Gastrocnemius medialis (tissue), 4 donors: ENCODE results near the gene DTYMK.

ENCODE experiments used
- POLR2A ChIP-seq, 2 donors: fragments of 450-650 bp; IDR thresholded peaks; one replicate each; pipeline ENCODE4 v1.6.1; 2017; ENCODE audit warnings: antibody characterized with exemption in 2 of 2, mild to moderate bottlenecking in 2 of 2, moderate library complexity in 2 of 2
- TF ChIP-seq, protein P1 (sequence below), 5 experiments: fragments of 450-650 bp in 3 of 5; fragments of 200-600 bp in 2 of 5; sonication (generic) in 2 of 5; IDR thresholded peaks in 4 of 5; conservative IDR thresholded peaks in 1 of 5; 1 replicate in 4 of 5; 2 replicates in 1 of 5; pipeline ENCODE4 v1.5.1; 2016 to 2019; ENCODE audit warnings: antibody characterized with exemption in 5 of 5, mild to moderate bottlenecking in 3 of 5, moderate library complexity in 3 of 5

DNA sequence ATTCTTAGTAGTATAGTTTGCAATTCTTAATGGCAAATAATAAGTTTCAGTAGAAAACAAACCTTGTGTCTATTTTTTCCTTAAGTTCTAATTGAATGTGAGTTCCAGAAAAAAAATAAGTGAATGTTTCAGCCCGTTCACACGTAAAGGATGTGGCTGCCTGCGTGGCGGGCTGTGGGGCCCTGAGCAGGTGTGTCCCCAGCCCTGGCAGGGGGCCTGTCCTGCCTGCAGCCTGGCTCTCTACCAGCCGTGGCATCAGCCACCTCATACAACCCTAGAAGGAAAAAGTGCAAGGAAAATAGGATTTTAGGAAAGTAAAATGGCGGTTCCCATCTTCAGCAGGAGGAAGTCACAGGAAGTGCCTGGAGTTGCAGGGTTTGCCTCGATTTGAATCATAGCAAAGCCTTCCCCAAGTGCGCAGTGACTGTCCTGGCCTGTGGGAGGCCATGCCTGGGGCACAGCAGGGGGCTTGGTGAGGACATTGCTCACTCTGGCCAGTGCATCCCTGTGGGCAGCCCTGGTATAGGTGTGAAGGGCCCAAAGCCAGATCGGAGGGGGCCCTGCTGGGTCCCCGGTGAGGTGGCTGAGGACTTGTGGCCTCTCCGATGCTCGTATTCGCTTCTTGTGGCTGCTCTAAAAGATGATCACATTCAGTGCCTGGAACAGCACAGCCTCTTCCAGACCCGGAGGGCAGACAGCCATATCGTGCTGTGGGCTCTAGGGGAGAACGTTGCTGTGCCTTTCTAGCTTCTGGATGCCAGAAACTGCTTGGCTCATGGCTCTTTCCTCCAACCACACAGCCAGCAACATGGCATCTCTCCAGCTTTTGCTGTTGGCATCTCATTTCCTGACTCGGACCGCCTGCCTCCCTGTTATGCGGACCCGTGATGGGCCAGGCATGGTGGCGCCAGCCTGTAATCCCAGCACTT, 12.6 kb downstream of the DTYMK start:
- TF ChIP-seq POLR2A (IDR thresholded peaks at IDR 0.05): no peak
- TF ChIP-seq, protein P1, sequence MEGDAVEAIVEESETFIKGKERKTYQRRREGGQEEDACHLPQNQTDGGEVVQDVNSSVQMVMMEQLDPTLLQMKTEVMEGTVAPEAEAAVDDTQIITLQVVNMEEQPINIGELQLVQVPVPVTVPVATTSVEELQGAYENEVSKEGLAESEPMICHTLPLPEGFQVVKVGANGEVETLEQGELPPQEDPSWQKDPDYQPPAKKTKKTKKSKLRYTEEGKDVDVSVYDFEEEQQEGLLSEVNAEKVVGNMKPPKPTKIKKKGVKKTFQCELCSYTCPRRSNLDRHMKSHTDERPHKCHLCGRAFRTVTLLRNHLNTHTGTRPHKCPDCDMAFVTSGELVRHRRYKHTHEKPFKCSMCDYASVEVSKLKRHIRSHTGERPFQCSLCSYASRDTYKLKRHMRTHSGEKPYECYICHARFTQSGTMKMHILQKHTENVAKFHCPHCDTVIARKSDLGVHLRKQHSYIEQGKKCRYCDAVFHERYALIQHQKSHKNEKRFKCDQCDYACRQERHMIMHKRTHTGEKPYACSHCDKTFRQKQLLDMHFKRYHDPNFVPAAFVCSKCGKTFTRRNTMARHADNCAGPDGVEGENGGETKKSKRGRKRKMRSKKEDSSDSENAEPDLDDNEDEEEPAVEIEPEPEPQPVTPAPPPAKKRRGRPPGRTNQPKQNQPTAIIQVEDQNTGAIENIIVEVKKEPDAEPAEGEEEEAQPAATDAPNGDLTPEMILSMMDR (IDR thresholded peaks at IDR 0.05 in 4 of 5, conservative IDR thresholded peaks at IDR 0.05 in 1 of 5): no peak
